GM21529 (cell line): Measurements from ENCODE around the gene MED14.

Experiments
- ATAC-seq: cut with Tn5 transposase; IDR thresholded peaks from one replicate; pipeline ENCODE4 v1.9.1; 2021; ENCODE audit not compliant: unreplicated experiment

Gene MED14

GRCh38 chrX:40615976-40616375 is 119.4 kb downstream of the MED14 start:
- no peak for ATAC-seq

GRCh38 chrX:40612511-40612910 is 122.8 kb downstream of the MED14 start:
- no peak for ATAC-seq

GRCh38 chrX:40607381-40607780 is 128.0 kb downstream of the MED14 start:
- no peak for ATAC-seq

- no peak for ATAC-seq
These were observed 131.9 kb downstream of the MED14 start for GRCh38 chrX:40603446-40603845.
